ENCODE results near the gene VENTX.

GRCh38 chr10:133203652-133204195 is 33.9 kb upstream of the VENTX start:
- TF ChIP-seq EP300 (IDR thresholded peaks at IDR 0.05): no peak
- no peak for TF ChIP-seq POLR2AphosphoS5 (IDR thresholded peaks at IDR 0.05)
- no peak for TF ChIP-seq POLR2A (IDR thresholded peaks at IDR 0.05)
